ENCODE data around the gene WDR44.

GRCh38 chrX:118496763-118497079 lies 150.8 kb downstream of the WDR44 start:
- TF ChIP-seq EZH2phosphoT487 (IDR thresholded peaks at IDR 0.05; ENCODE audit: borderline replicate concordance) (no peak), CTCF (conservative IDR thresholded peaks at IDR 0.05; ENCODE audit: low read length) (no peak)

Measured in Loucy (cell line).